DOHH2 (cell line): ENCODE data around the gene ETV5.

ENCODE experiments used
- EZH2phosphoT487 ChIP-seq: fragments of 200-600 bp; sonication (generic); IDR thresholded peaks from 2 replicates; pipeline ENCODE4 v1.6.1; 2017; ENCODE audit warnings: borderline replicate concordance, mild to moderate bottlenecking, antibody characterized with exemption, low read length, moderate library complexity, mixed read lengths
- TF ChIP-seq, protein P1 (sequence below): fragments of 200-600 bp; sonication (generic); IDR thresholded peaks from one replicate; pipeline ENCODE4 v1.5.1; 2014; ENCODE audit warnings: antibody characterized with exemption, mild to moderate bottlenecking, low read depth, low read length; ENCODE audit not compliant: poor library complexity, severe bottlenecking

DNA sequence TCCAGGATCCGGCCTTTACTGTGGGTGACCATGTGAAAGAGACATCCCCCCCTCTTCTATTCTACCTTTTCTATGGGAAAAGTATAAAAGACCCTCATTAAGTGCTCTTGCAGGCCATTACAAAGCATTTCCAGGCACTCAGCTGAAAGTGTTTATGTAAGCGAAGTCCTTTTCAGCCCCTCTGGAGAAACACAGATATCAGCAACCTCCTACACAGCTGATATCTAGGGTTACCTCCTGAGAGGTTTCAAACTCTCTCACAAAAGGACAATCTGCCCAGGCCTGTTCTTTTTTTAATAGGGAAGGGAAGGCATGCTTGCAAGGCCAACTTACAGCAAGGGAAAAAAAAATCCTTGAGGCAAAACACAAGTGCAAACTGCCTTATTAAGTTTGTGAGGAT is 12.6 kb downstream of the ETV5 start:
- TF ChIP-seq, protein P1, sequence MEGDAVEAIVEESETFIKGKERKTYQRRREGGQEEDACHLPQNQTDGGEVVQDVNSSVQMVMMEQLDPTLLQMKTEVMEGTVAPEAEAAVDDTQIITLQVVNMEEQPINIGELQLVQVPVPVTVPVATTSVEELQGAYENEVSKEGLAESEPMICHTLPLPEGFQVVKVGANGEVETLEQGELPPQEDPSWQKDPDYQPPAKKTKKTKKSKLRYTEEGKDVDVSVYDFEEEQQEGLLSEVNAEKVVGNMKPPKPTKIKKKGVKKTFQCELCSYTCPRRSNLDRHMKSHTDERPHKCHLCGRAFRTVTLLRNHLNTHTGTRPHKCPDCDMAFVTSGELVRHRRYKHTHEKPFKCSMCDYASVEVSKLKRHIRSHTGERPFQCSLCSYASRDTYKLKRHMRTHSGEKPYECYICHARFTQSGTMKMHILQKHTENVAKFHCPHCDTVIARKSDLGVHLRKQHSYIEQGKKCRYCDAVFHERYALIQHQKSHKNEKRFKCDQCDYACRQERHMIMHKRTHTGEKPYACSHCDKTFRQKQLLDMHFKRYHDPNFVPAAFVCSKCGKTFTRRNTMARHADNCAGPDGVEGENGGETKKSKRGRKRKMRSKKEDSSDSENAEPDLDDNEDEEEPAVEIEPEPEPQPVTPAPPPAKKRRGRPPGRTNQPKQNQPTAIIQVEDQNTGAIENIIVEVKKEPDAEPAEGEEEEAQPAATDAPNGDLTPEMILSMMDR, result no peak
- no peak for TF ChIP-seq EZH2phosphoT487
